Activated naive CD4-positive, alpha-beta T cell treated with anti-CD3 and anti-CD28 coated beads, Interleukin-2, amount 10 ng/mL, durations not matched to agents 7 days and 5 days (primary cell): Measurements from ENCODE around the gene NADK.
"Not testable (repeated sequence)": the region's sequence is repeated elsewhere in the genome, so short reads cannot be mapped to it uniquely, and the experiment has no call there.

Experiments used
- CTCF ChIA-PET: fragments of 350-600 bp; sonication (Branson Sonifier 250); formaldehyde crosslinking; loops from one replicate; lab custom pipeline; 2021; ENCODE audit warnings: antibody characterized with exemption; lab: Charles Lee
- DNase-seq: peaks from one replicate; pipeline ENCODE4 v3.0.0-alpha.2; 2020
- H3K27ac Mint-ChIP-seq: one replicate; pipeline ENCODE4 v1.8.0; 2021; ENCODE audit warnings: mild to moderate bottlenecking, moderate library complexity, mixed read lengths
- H3K27me3 Mint-ChIP-seq: one replicate; pipeline ENCODE4 v1.8.0; 2021; ENCODE audit warnings: mild to moderate bottlenecking, mixed read lengths
- H3K36me3 Mint-ChIP-seq: one replicate; pipeline ENCODE4 v1.8.0; 2021; ENCODE audit warnings: mixed read lengths
- H3K4me1 Mint-ChIP-seq: one replicate; pipeline ENCODE4 v1.8.0; 2021; ENCODE audit warnings: mixed read lengths
- H3K4me3 Mint-ChIP-seq: one replicate; pipeline ENCODE4 v1.8.0; 2021; ENCODE audit warnings: mild to moderate bottlenecking, moderate library complexity, mixed read lengths
- H3K9me3 Mint-ChIP-seq: one replicate; pipeline ENCODE4 v1.8.0; 2021; ENCODE audit warnings: mixed read lengths

The NADK gene

GRCh38 chr1:1730870-1731269 lies 47.4 kb downstream of the NADK start:
- no peaks in the 10 kb centered on the region for H3K27me3 Mint-ChIP-seq
- CTCF ChIA-PET: no interaction called here
- H3K4me3 Mint-ChIP-seq: no peak overlapping the region
- peaks cover 28% of the 10 kb centered on the region for H3K36me3 Mint-ChIP-seq
- no peak for DNase-seq
- H3K9me3 Mint-ChIP-seq: no peaks in the 10 kb centered on the region
- peaks cover 23% of the 10 kb centered on the region for H3K4me1 Mint-ChIP-seq
- H3K27ac Mint-ChIP-seq: peak overlapping the region; percentile 3

- H3K27me3 Mint-ChIP-seq, H3K4me3 Mint-ChIP-seq, H3K9me3 Mint-ChIP-seq, DNase-seq, CTCF ChIA-PET: not testable (repeated sequence)
- Mint-ChIP-seq H3K36me3 (peaks cover 24% of the 10 kb centered on the region), H3K27ac (peak overlapping the region; percentile 100), H3K4me1 (peaks cover 23% of the 10 kb centered on the region)
Measured at GRCh38 chr1:1730230-1730629, 48.0 kb downstream of the NADK start.

GRCh38 chr1:1729116-1729816 lies 49.0 kb downstream of the NADK start:
- DNase-seq, H3K9me3 Mint-ChIP-seq, H3K27me3 Mint-ChIP-seq, CTCF ChIA-PET: not testable (repeated sequence)
- Mint-ChIP-seq H3K4me1 (peaks cover 27% of the 10 kb centered on the region), H3K4me3 (peak overlapping the region; percentile 68), H3K27ac (peak overlapping the region; percentile 100), H3K36me3 (peaks cover 27% of the 10 kb centered on the region)

- peaks cover 26% of the 10 kb centered on the region for H3K36me3 Mint-ChIP-seq
- H3K27me3 Mint-ChIP-seq, CTCF ChIA-PET, H3K9me3 Mint-ChIP-seq: not testable (repeated sequence)
- H3K27ac Mint-ChIP-seq: peak overlapping the region; percentile 100
- peak overlapping the region; percentile 68 for H3K4me3 Mint-ChIP-seq
- peak; percentile 73 for DNase-seq
- peaks cover 27% of the 10 kb centered on the region for H3K4me1 Mint-ChIP-seq
Measured at GRCh38 chr1:1728308-1729005, 49.8 kb downstream of the NADK start.

- H3K9me3 Mint-ChIP-seq, CTCF ChIA-PET, H3K4me3 Mint-ChIP-seq, DNase-seq, H3K27me3 Mint-ChIP-seq: not testable (repeated sequence)
- H3K27ac Mint-ChIP-seq: peak overlapping the region; percentile 78
- H3K36me3 Mint-ChIP-seq: peaks cover 22% of the 10 kb centered on the region
- H3K4me1 Mint-ChIP-seq: peaks cover 27% of the 10 kb centered on the region
Measured at GRCh38 chr1:1727131-1727651, 51.1 kb downstream of the NADK start.

- Mint-ChIP-seq H3K36me3 (peaks cover 25% of the 10 kb centered on the region), H3K27ac (peak overlapping the region; percentile 78), H3K4me1 (peaks cover 31% of the 10 kb centered on the region), H3K4me3 (peak overlapping the region; percentile 43)
- CTCF ChIA-PET, DNase-seq, H3K9me3 Mint-ChIP-seq, H3K27me3 Mint-ChIP-seq: not testable (repeated sequence)
Measured at GRCh38 chr1:1726088-1726487, 52.2 kb downstream of the NADK start.

- peak within 1 kb of the TSS; percentile 99 for H3K27ac Mint-ChIP-seq
- peak within 1 kb of the TSS; percentile 93 for H3K4me3 Mint-ChIP-seq
- H3K9me3 Mint-ChIP-seq, H3K27me3 Mint-ChIP-seq: not testable (repeated sequence)
- peak; percentile 99 for DNase-seq
- peaks cover 25% of the 10 kb centered on the region for H3K36me3 Mint-ChIP-seq
- peaks cover 28% of the 10 kb centered on the region for H3K4me1 Mint-ChIP-seq
- CTCF ChIA-PET: interaction anchor here (0.7 kb wide), 1 partner anchor 181 kb away, joined by 3 read pairs; no protein-coding TSS in a partner anchor
Measured at GRCh38 chr1:1724035-1724864, 54.0 kb downstream of the NADK start, which contains the start of gene CDK11A. CDK11A (minus strand) TSS chr1:1724357; CDS start chr1:1722818, 1,539 bp downstream.

- Mint-ChIP-seq H3K9me3 (no peaks in the 10 kb centered on the region), H3K27ac (peak overlapping the region; percentile 37), H3K27me3 (peaks cover 5% of the 10 kb centered on the region), H3K4me3 (no peak overlapping the region), H3K4me1 (peaks cover 14% of the 10 kb centered on the region), H3K36me3 (peaks cover 30% of the 10 kb centered on the region)
- DNase-seq: no peak
- CTCF ChIA-PET: interaction anchor here (1.6 kb wide), 1 partner anchor 185 kb away, joined by 3 read pairs; no protein-coding TSS in a partner anchor
Measured at GRCh38 chr1:1721201-1721600, 57.1 kb downstream of the NADK start.

- H3K4me1 Mint-ChIP-seq, H3K4me3 Mint-ChIP-seq, DNase-seq, H3K9me3 Mint-ChIP-seq, H3K27ac Mint-ChIP-seq, CTCF ChIA-PET, H3K27me3 Mint-ChIP-seq: not testable (repeated sequence)
- H3K36me3 Mint-ChIP-seq: peaks cover 27% of the 10 kb centered on the region
Measured at GRCh38 chr1:1715109-1715883, 63.0 kb downstream of the NADK start.

GRCh38 chr1:1707897-1708296 lies 70.4 kb downstream of the NADK start:
- H3K36me3 Mint-ChIP-seq, H3K4me3 Mint-ChIP-seq, H3K27me3 Mint-ChIP-seq, DNase-seq, CTCF ChIA-PET, H3K9me3 Mint-ChIP-seq, H3K27ac Mint-ChIP-seq, H3K4me1 Mint-ChIP-seq: not testable (repeated sequence)

GRCh38 chr1:1707241-1707640 lies 71.0 kb downstream of the NADK start:
- H3K27me3 Mint-ChIP-seq, CTCF ChIA-PET, H3K36me3 Mint-ChIP-seq, H3K4me3 Mint-ChIP-seq, H3K9me3 Mint-ChIP-seq, H3K27ac Mint-ChIP-seq, DNase-seq, H3K4me1 Mint-ChIP-seq: not testable (repeated sequence)

GRCh38 chr1:1705623-1706022 lies 72.6 kb downstream of the NADK start:
- H3K27ac Mint-ChIP-seq: not testable (repeated sequence)

GRCh38 chr1:1704284-1704957 lies 73.8 kb downstream of the NADK start:
- H3K4me1 Mint-ChIP-seq, H3K4me3 Mint-ChIP-seq, H3K9me3 Mint-ChIP-seq, H3K27ac Mint-ChIP-seq, CTCF ChIA-PET, H3K36me3 Mint-ChIP-seq, DNase-seq, H3K27me3 Mint-ChIP-seq: not testable (repeated sequence)

More at GRCh38 chr1:1705623-1706022, 72.6 kb downstream of the NADK start:
- H3K27me3 Mint-ChIP-seq, DNase-seq, H3K9me3 Mint-ChIP-seq, H3K36me3 Mint-ChIP-seq, H3K4me1 Mint-ChIP-seq, CTCF ChIA-PET, H3K4me3 Mint-ChIP-seq: not testable (repeated sequence)
